CD14-positive monocyte (primary cell): ENCODE results near the gene SEZ6L. TPM values are rescaled to one million over a fixed set of nuclear protein-coding genes. Genes with fewer than 3 reads are reported as not detected.

ENCODE experiments used
- DNase-seq, 3 donors: peaks; one replicate each; pipeline ENCODE4 v3.0.0-alpha.2; 2011 to 2022
- H2AFZ ChIP-seq: 2 replicates; pipeline ENCODE4 v1.6.0; 2012; ENCODE audit warnings: mild to moderate bottlenecking, low read depth, low read length, inconsistent platforms; ENCODE audit not compliant: insufficient read depth, poor library complexity, severe bottlenecking
- H3K27ac ChIP-seq, 2 donors: 1 replicate in 1 of 2; 2 replicates in 1 of 2; pipeline ENCODE4 v1.5.1; 2012 to 2013; ENCODE audit warnings: low read length in 2 of 2, control low read depth in 1 of 2, inconsistent platforms in 1 of 2, low read depth in 1 of 2, mild to moderate bottlenecking in 1 of 2
- H3K27me3 ChIP-seq, 2 donors: one replicate each; pipeline versions ENCODE4 v1.6.0 to v1.6.1; 2011 to 2013; ENCODE audit warnings: low read length in 2 of 2; ENCODE audit not compliant: control insufficient read depth in 2 of 2, insufficient read depth in 2 of 2
- H3K36me3 ChIP-seq, 2 donors: replicated peaks in 1 of 2; 1 replicate in 1 of 2; 2 replicates in 1 of 2; pipeline versions ENCODE4 v1.5.1 to v1.6.1; 2012 to 2013; ENCODE audit warnings: low read length in 2 of 2, control low read depth in 1 of 2, inconsistent platforms in 1 of 2, mild to moderate bottlenecking in 1 of 2; ENCODE audit not compliant: insufficient read depth in 2 of 2, control insufficient read depth in 1 of 2
- H3K4me1 ChIP-seq, 2 donors: 1 replicate in 1 of 2; 2 replicates in 1 of 2; pipeline versions ENCODE4 v1.5.1 to v1.6.1; 2012 to 2013; ENCODE audit warnings: low read length in 2 of 2, control low read depth in 1 of 2, inconsistent platforms in 1 of 2, mild to moderate bottlenecking in 1 of 2, moderate library complexity in 1 of 2; ENCODE audit not compliant: insufficient read depth in 2 of 2, control insufficient read depth in 1 of 2
- H3K4me2 ChIP-seq: replicated peaks from 2 replicates; pipeline ENCODE3; 2012; ENCODE audit warnings: low read length, moderate library complexity, mild to moderate bottlenecking; ENCODE audit not compliant: poor library complexity, severe bottlenecking; ENCODE audit errors: extremely low read depth
- H3K4me3 ChIP-seq, 3 experiments: fragments of 200-600 bp in 1 of 3; sonication (generic) in 1 of 3; replicated peaks in 1 of 3; 1 replicate in 2 of 3; 2 replicates in 1 of 3; pipeline ENCODE4 v1.5.1; 2011 to 2013; ENCODE audit warnings: low read length in 3 of 3, mild to moderate bottlenecking in 3 of 3, control low read depth in 2 of 3, low read depth in 2 of 3, inconsistent platforms in 1 of 3, moderate library complexity in 1 of 3
- H3K79me2 ChIP-seq: 2 replicates; pipeline ENCODE4 v1.6.0; 2012; ENCODE audit warnings: mild to moderate bottlenecking, control low read depth, inconsistent platforms, low read length, moderate library complexity; ENCODE audit not compliant: insufficient read depth
- H3K9ac ChIP-seq: 2 replicates; pipeline ENCODE4 v1.6.0; 2017; ENCODE audit warnings: low read length, mild to moderate bottlenecking; ENCODE audit not compliant: insufficient read depth, poor library complexity, severe bottlenecking
- H3K9me3 ChIP-seq, 2 donors: replicated peaks in 1 of 2; 1 replicate in 1 of 2; 2 replicates in 1 of 2; pipeline versions ENCODE4 v1.5.1 to v1.6.1; 2012 to 2013; ENCODE audit warnings: low read length in 2 of 2, control low read depth in 1 of 2; ENCODE audit not compliant: control insufficient read depth in 1 of 2, insufficient read depth in 1 of 2
- H4K20me1 ChIP-seq: 2 replicates; pipeline ENCODE4 v1.6.0; 2012; ENCODE audit warnings: mild to moderate bottlenecking, low read length, control low read depth, moderate library complexity; ENCODE audit not compliant: insufficient read depth
- H3K27ac Mint-ChIP-seq, 7 donors: one replicate each; pipeline ENCODE4 v1.8.0; 2020; ENCODE audit warnings: mild to moderate bottlenecking in 7 of 7, mixed read lengths in 7 of 7, moderate library complexity in 6 of 7, inconsistent platforms in 2 of 7
- H3K27me3 Mint-ChIP-seq, 3 donors: one replicate each; pipeline ENCODE4 v1.8.0; 2021 to 2022; ENCODE audit warnings: low read depth in 3 of 3, mild to moderate bottlenecking in 3 of 3, mixed read lengths in 3 of 3, moderate library complexity in 3 of 3, inconsistent platforms in 1 of 3
- H3K36me3 Mint-ChIP-seq, 2 donors: one replicate each; pipeline ENCODE4 v1.8.0; 2020; ENCODE audit warnings: mixed read lengths in 2 of 2, inconsistent platforms in 1 of 2, mild to moderate bottlenecking in 1 of 2
- H3K4me1 Mint-ChIP-seq: one replicate; pipeline ENCODE4 v1.8.0; 2020; ENCODE audit warnings: mild to moderate bottlenecking, mixed read lengths
- H3K4me3 Mint-ChIP-seq, 2 donors: one replicate each; pipeline ENCODE4 v1.8.0; 2020; ENCODE audit warnings: mild to moderate bottlenecking in 2 of 2, mixed read lengths in 2 of 2, moderate library complexity in 1 of 2
- H3K9me3 Mint-ChIP-seq, 7 donors: one replicate each; pipeline ENCODE4 v1.8.0; 2020 to 2022; ENCODE audit warnings: mixed read lengths in 7 of 7, mild to moderate bottlenecking in 6 of 7, moderate library complexity in 6 of 7, inconsistent platforms in 2 of 7
- CTCF ChIP-seq: fragments of 200-600 bp; IDR thresholded peaks from one replicate; pipeline ENCODE4 v1.8.0; 2022; ENCODE audit warnings: antibody characterized with exemption, mild to moderate bottlenecking
- WGBS: methylation state at CpG from one replicate; pipeline ENCODE4 v1.1.5; 2013; ENCODE audit warnings: missing lambda C conversion rate; ENCODE audit not compliant: insufficient coverage; 5-methylcytosine and 5-hydroxymethylcytosine counted together
- intact Hi-C, 2 donors: fragments of 100-400 bp; cut with micrococcal nuclease; formaldehyde crosslinking; loops; one replicate each; pipeline versions ENCODE4 v1.15.0 to v1.15.1; 2023
- polyA plus RNA-seq, 3 donors: library from polyadenylated mRNA; depleted of rRNA in 1 of 3; unstranded in 2 of 3; stranded (reverse) in 1 of 3; fragments of 300-500 nt in 2 of 3; fragments of >200 nt in 1 of 3; fragmentation: Illumina TruSeq in 2 of 3; gene quantifications; 1 replicate in 2 of 3; 2 replicates in 1 of 3; pipeline ENCODE4 v1.2.3, GENCODE V29; 2012 to 2021

SEZ6L gene
- polyA plus RNA-seq, 3 donors: 0.43 to 2.8 (median 0.71) TPM

- H3K4me3 Mint-ChIP-seq: peak overlapping the region in 1 of 2 donors; percentile 39
- Histone ChIP-seq H3K9ac (no peak overlapping the region), H3K79me2 (no peaks in the 10 kb centered on the region), H3K36me3 (no peaks in the 10 kb centered on the region), H3K4me2 (no peak overlapping the region), H3K9me3 (no peaks in the 10 kb centered on the region), H3K4me1 (peaks cover 12 to 17% of the 10 kb centered on the region in 2 donors), H2AFZ (no peak overlapping the region), H3K27me3 (peaks cover 21 to 29% of the 10 kb centered on the region in 2 donors), H3K4me3 (no peak overlapping the region), H4K20me1 (no peaks in the 10 kb centered on the region), H3K27ac (no peak overlapping the region)
- H3K9me3 Mint-ChIP-seq: peaks cover 0 to 10% (median 0%) of the 10 kb centered on the region in 7 donors
- 48% methylated on average over 3 of the region's 12 CpGs for WGBS
- H3K27me3 Mint-ChIP-seq: peaks cover 23 to 33% (median 32%) of the 10 kb centered on the region in 3 donors
- TF ChIP-seq CTCF: no peak
- no peaks in the 10 kb centered on the region for H3K36me3 Mint-ChIP-seq
- peaks cover 11% of the 10 kb centered on the region for H3K4me1 Mint-ChIP-seq
- DNase-seq: no peak
- intact Hi-C loops: no loop called here
- H3K27ac Mint-ChIP-seq: no peak overlapping the region
Measured at GRCh38 chr22:26174280-26174679, 5.0 kb downstream of the SEZ6L start.

GRCh38 chr22:26182723-26183122, 13.5 kb downstream of the SEZ6L start:
- Histone ChIP-seq H3K9me3 (no peaks in the 10 kb centered on the region), H3K4me3 (no peak overlapping the region), H3K4me1 (no peaks in the 10 kb centered on the region), H3K4me2 (no peak overlapping the region), H3K27me3 (peaks cover 0 to 3% of the 10 kb centered on the region in 2 donors), H3K36me3 (no peaks in the 10 kb centered on the region), H4K20me1 (no peaks in the 10 kb centered on the region), H3K9ac (no peak overlapping the region), H2AFZ (no peak overlapping the region), H3K79me2 (no peaks in the 10 kb centered on the region), H3K27ac (no peak overlapping the region)
- WGBS: 70% methylated on average over 2 of the region's 3 CpGs
- no peak overlapping the region for H3K4me3 Mint-ChIP-seq
- peaks cover 3 to 13% (median 4%) of the 10 kb centered on the region in 3 donors for H3K27me3 Mint-ChIP-seq
- no peak overlapping the region for H3K27ac Mint-ChIP-seq
- TF ChIP-seq CTCF: no peak
- intact Hi-C loops: no loop called here
- no peaks in the 10 kb centered on the region for H3K4me1 Mint-ChIP-seq
- no peak for DNase-seq
- peaks cover 0 to 14% (median 4%) of the 10 kb centered on the region in 7 donors for H3K9me3 Mint-ChIP-seq
- no peaks in the 10 kb centered on the region for H3K36me3 Mint-ChIP-seq
